ENCODE results near the gene WNT7A.

WNT7A gene

DNA sequence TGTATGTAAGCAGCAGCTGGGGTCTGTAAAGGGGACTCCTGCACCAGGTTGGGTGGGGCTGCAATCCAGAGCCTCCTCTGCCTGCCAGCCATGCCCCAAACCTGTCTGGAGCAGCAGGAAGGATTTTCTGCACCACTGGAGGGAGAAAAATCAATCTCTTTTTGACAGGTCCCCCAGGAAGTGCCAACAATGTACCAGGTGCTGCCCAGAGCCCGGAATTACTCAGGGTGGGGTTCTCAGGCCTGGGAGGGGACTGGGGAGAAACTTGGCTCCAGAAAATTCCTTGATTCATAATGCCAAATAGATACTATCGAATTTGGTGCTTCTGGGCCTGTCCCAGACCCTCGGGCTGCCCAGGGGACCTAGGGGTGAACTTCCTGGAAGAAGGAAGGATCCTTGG is 52.6 kb downstream of the WNT7A start:
- DNase-seq (ENCODE audit: low spot score): no peak

DNA sequence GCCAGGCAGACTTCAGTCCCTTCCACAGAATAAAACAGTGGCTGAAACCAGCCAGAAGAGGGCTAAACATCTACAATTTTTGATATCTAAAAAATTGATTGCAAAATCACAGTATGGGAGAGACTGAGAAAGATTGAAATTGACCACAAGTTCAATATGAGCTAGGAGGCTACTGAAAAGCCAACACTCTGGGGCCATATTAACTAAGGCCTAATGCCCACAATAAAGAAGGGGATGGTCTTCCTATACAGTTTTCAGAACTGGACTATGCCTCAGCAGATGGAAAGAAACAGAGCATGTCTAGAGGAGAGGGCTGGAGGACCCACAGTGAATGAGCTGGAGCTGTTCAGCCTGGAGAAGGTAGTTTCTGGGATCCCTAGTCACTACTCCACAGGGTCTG is 53.2 kb downstream of the WNT7A start:
- no peak for DNase-seq (ENCODE audit: low spot score)

DNA sequence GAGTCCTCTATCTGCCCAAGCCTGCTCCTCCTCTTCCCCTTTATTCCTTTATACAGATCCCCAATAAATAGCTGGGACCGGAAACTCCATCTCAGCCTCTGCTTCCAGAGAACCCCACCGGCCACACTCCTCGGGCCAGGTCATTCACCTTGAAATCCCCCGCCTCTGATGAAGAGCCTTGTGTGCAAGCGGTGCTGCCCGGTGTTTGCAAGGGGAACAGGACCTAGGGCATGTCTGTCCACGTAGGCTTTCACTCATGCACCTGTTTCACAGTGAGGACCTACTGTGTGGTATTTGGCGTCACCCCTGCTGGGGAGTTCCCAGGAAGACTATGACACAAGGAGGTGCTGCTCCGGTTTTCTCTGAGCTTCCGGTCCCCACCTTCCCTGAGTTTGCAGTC is 54.0 kb downstream of the WNT7A start:
- no peak for DNase-seq (ENCODE audit: low spot score)

DNA sequence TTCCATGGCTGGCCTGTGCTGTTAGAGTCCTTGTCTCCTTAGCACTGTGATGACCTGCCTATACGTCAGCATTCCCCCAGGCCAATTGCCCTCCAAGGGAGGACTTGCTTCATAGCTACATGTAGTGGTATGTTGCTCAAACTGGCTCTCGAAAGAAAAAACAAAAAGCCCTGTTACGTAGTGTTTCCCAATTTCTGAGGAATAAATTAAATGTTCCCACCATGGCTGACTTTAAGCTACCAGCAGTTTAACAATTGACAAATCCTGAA is 54.6 kb downstream of the WNT7A start:
- no peak for DNase-seq (ENCODE audit: low spot score)

DNA sequence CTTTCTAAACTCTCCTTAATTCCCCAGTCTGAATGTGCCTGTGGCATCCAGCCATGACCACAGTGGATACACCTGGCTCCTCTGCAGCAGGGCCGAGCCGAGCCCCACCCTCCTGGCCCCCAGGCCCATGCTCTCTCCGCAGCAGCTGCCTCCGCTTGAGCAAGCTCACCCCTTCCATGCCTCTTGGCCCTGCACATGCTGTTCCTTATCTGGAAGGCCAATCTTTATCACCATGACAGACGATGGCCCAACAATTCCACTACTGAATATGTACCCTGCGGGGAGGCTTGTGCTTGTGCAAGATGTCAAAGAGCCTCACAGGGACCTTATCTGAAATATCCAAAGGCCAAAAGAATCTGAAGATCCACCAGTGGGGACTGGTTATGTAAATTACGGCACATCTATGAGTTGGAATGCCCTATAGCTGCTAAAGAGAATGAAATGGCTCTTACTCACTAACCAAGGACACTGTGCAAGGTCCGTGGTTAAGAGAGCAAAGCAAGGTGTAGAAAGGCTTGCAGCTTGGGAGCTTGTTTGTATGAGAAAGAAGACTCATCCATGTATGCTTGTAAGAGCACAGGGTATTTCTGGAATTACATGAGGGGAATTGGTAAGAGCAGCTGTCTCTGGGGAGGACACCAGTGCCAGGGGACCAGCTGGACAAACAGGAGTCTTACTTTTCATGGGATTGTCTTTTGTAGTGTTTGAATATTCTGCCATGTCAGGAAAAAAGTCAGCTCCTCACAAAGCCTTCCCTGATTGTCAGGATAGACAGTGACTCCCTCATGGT is 55.2 kb downstream of the WNT7A start:
- no peak for DNase-seq (ENCODE audit: low spot score)

DNA sequence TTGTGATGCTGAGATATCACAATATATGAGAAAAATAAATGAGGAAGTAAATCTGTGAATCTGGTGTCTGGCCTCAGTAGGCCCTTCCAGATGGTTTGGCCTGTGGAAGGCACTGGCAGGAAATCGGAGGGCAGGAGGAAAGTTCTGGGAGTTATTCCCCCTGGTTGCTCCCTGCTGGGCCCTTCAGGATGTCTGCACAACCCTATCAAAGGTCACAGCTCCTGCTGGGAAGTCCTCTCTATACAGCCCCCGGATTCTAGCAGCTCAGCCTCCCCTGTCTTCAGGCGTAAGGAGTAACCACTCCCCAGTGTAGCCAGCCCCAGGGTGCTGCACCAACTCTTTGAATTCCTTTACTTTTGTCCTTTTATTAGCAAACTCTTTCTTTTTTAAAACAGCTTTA is 56.2 kb downstream of the WNT7A start:
- DNase-seq (ENCODE audit: low spot score): no peak

DNA sequence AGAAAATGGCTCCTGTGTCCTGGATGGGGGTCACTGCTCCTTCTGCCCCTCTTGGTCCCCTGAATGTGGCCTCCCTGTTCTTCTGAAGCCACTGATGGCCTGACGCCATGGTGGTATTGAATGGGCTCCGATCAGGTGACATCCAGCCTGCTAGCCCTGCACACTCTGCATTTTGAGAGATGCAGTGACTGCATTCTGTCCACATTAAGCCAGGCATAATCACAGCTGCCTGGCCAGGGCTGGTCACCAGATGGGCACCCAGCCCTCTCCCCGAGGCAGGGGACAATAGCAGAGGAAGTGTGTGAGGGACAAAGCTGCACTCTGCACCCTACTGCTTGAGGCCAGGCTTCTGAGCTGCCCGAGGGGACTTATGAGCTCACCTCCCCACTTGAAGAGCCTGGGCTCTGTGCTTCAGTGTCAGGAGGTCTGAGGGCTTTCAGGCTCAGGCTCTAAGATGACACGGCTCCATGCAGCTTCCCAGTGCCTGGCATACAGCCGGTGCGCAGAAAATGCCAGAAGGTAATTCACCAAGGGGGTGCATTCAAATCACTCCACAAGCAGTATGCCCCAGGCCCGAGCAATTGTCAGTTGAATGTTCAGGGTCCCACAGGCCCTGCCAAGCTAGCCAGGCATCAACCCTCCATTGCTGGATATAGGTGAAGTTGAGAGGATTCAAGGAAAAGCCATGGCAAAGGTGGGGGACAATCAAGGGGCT is 56.8 kb downstream of the WNT7A start:
- DNase-seq (ENCODE audit: low spot score): no peak

DNA sequence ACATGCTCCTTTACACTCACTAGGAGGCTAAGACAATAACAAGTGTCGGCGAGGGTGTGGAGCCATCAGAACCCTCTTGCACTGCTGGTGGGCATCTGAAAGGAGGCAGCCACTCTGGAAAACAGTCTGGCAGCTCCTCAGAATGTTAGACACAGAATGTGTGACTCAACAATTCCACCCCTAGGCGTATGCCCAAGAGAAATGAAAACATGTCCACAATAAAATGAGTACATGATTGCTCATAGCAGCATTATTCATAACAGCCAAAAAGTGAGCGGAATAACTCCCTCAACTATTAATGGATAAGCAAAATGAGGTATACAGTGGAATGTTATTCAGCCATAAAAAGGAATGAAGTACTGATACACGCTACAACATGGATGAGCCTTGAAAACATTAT is 57.8 kb downstream of the WNT7A start:
- no peak for DNase-seq (ENCODE audit: low spot score)

DNA sequence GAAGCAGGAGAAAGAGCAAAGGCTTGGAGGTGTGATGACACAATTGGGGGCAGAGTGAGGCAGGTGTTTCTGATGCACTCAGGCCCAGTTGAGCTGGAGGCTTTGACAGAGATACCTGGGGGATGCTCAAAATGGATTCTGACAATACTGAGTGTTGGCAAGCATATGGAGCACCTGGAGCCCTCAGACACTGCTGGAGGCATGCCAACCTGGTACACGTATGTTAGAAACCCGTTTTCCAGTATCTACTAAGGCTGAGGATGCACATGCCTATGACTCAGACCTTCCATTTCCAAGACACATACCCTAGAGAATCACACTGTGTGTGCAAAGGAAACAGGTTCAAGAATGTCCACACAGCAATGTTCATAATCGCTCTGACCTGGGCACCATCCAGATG is 58.7 kb downstream of the WNT7A start:
- DNase-seq (ENCODE audit: low spot score): no peak

DNA sequence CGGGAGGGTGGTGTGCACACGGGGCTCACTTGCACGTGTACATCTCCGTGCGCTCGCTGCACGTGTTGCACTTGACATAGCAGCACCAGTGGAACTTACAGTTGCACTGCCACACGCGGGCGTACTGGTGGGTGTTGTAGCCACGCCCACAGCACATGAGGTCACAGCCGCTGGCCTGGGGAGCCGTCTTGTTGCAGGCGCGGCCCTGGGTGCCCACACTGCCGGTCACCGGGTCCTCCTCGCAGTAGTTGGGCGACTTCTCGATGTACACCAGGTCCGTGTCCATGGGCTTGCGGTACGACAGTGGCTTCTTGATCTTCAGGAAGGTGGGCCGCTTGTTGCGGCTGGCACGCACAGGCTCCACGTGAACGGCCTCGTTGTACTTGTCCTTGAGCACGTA is 61.0 kb downstream of the WNT7A start:
- no peak for DNase-seq (ENCODE audit: low spot score)

DNA sequence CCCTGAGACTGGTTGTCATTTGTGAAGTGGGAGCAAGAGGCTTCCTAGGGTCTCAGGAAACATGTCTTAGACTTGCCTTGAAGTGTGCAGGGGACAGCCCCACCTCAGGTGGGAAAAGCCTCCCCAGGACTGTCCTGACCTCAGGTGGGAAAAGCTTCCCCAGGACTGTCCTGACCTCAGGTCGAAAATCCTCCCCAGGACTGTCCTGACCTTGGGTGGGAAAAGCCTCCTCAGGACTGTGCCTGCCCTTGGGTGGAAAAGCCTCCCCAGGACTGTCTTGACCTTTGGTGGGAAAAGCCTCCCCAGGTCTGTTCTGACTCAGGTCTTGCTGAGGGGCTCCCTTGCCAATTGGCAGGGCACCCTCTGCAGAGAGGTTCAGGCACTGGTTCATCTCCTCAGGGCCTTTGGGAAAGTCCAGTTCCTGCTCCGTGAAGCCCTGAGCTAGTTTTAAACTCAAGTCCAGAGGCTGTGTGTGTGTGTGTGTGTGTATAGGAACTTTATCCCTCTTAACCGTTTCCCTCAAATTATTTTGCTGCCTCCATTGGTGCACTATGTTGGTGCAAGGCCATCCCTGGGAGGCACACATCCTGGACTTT is 64.7 kb downstream of the WNT7A start:
- no peak for DNase-seq (ENCODE audit: low spot score)

DNA sequence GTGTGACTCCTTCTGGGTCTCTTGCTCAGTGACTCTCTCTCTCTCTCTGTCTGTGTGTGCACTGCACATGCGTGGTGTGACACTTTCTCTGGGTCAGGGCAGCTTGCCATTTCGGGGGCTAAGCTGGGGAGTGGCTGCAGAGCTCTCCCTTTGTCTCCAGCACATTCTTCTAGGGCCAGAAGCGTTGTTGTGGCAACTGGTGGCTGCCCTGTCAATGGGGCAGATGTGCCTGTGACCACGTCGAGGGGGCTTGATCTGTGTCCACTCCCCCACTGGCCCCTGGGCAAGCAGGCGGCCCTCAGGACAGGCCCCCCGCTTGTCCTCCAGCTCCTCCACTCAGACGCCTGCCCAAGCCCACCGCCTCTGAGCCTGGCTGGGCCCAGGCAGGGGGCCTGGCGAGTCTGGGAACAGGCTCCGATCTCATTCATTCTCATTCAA is 67.8 kb downstream of the WNT7A start:
- no peak for DNase-seq (ENCODE audit: low spot score)

DNA sequence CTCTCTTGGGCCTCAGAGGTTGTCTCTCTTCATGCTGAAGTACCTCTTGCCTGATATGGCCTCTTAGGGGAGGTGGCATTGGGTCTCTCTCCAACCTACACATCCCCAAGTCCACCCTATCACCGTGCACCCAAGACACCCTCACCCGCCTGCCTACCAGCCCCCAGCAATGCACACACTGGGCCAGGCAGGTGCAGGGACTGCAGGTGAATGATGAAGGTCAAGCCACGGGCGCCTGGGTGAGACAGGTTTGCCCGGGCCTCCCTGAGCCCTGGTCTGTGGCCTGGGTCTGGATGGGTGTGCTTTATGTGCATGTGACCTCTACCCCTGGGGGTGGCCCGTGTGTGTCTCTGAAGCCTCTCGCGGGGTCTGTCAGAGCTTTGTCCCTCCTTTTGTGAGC is 68.3 kb downstream of the WNT7A start:
- DNase-seq (ENCODE audit: low spot score): no peak

DNA sequence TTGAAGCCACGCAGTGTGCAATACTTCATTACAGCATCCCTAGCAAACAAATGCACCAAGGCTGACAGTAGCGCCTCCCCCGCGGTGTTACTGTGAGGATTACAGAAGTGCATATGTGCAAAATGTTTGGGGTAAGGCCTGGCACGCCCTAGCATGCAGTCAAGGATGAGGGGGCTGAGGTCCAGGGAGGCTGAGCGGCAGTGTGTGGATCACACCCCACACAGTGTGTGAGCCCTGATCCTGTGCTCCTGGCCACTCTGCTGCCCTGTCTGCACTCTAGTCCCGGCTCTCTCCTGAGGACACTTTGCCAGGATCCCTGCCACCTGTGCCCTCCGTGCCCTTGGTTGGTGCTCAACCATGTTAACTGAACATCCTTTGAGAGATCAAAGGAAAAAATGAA is 71.3 kb downstream of the WNT7A start:
- no peak for DNase-seq (ENCODE audit: low spot score)

DNA sequence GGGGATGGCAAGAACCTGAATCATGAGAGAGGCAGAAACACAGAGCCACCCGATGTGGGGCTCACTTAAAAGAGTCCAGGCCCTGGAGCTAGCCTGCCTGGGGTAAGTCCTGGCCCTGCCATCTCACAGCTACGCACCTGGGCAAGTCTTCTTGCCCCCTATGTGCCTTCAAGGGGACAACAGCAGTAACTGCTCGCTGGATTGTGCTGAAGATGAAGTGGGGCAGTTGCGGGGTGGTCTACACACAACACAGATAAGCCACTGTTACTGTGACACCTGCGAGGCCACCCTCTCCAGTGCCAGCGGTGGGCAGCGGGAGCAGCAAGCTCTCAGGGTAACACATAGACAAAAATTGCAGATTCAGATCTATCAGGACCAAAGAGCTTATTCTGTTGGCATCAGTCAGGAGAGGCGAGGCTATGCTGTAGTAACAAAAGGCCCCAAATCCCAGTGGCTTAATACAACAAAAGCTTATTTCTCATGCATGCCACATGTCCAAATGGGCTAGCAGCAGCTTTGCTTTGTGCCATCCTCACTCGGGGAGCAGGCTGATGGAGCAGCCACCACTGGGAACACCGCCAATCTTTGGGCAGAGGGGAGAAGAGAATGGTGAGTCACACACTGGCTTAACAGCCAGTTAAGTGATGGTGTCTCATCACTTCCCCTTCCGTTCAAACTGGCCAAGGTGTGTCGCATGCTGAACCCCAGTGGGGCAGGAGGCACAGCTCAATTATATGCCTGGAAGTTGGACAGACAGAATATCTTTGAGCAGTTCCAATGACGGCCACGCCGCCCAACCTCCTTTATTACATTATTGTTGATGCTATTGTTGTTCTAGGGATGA is 78.3 kb downstream of the WNT7A start:
- no peak for DNase-seq (ENCODE audit: low spot score)

DNA sequence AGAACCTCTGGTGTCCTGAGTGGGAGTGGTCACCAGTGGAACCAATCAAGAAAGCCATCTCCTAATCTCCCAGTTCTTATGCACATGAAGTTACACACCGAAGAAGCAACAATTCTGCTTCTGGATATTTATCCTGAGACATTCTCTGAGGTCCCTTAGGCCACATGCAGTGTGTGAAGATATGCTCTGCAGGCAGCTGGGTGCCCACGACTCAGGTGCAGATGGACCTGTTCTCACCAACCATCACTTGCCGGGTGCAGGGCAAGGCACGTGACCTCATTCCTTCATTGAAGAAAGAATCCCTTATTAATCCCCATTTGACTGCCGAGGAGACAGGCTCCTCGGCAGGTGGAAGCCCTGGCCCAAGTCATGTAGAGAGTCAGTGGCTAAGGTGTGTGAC is 79.8 kb downstream of the WNT7A start:
- DNase-seq (ENCODE audit: low spot score): no peak

DNA sequence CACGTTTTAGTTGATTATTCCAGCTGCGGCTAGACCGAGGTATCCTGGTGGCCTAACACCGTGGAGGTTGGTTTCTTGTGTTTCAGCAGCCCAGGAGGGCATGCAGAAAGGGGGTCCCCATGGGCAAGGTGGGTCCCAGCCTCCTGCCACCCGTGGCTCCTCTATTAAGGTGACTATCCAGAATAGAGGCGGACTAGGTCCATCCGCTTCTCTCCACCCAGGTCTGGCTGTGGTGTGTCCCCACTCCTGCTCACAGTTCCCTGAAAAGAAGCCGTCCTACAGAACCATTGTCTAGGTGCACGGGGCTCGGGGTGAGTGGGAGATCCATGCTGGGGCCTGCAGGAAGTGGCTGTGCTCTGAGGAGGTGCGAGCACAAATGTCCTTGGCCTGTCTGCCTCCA is 81.5 kb downstream of the WNT7A start:
- no peak for DNase-seq (ENCODE audit: low spot score)

DNA sequence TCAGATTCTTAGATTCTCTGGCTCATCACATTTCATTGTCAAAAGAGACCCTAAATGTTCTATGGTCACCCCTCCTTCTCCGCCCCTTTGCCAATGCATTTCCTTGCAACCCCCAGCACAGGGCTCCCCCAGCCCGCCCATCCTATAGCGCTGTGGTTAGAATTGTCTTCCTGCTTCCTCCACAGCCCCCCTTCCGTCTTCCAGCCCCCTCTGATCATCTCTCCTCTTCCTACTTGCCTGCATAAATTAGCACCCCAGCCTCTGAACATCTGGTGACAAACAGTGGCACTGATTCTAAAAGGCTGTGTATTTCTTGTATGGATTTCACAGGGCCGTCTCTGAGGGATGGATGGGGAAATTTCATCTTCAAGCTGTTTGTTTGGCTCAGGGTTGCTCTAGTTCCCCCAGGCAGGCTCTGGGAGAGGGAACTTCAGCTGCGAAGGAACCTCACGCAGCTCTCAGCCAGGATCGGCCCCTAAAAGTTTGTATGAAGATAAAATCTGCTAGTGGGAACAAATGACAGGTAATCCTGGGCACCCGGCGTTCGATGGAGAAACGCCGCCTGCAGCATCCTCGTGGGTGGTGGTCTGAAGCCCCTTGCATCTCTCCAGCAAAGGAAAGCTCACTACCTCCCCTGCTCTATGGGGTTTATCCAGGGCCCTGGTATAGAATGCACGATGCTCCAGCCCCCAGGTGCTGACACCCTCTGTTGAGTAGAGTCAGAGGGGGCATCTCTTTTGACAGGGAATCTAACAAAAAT is 83.0 kb downstream of the WNT7A start:
- no peak for DNase-seq (ENCODE audit: low spot score)

DNA sequence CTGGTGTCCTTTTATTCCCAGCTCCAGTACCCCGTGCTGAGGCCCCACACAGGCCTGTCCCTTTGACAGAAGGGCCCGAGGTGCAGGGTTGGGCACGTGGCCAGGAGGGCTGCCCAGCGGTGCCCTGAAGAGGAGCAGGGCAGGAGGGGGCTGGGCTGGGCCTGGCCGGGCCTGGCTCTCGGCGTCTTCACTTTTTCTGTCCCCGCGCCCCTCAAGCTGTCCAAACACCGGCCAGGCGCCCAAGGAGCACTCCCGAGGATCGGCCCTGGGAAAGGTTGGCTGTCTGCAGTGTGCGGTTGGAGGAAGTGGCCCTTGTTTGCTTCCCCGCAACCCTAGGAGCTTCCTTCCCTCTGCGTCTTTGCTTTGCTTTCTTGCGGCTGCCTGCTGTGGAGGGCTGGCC is 84.1 kb downstream of the WNT7A start:
- DNase-seq (ENCODE audit: low spot score): no peak

DNA sequence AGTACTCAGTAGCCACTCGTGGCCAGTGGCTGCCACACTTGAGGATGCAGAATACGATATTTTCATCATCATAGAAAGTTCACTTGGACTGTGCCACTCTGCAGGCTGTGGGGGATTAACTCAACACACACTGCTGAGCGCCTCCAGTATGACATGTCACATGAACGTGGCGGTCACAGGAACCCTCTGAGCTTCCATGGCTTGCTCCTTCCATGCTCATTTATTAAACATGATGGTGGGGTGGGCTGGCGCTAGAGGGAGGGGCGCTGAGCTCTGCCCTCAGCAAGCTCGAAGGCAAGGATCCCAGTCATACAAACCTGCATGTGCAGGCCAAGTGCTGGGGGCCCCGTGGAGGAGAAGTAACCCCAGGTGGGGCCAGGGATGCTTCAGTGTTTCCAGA is 85.5 kb downstream of the WNT7A start:
- no peak for DNase-seq (ENCODE audit: low spot score)

DNA sequence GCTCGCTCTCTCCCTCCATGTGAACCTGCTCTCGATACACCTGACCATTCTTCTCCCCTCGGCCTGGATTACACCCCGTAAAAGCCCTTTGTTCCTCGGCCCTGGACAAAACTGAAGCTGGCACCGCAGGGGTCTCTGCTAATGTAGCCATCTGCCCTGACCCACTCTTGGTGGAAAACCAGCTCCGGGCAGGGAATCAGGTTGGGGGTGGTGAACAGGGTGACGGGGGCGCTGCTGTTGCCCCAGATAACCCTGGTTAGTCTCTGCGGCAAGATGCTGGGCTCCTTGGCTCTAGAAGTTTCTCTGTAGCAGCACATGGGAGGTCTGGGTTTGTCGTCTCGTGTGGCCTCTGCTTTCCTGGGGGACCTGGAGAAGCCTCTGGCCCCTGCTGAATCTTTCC is 86.4 kb downstream of the WNT7A start:
- DNase-seq (ENCODE audit: low spot score): no peak

All from hepatic stellate cell (primary cell).